Upper lobe of left lung (tissue), 6 donors: ENCODE results near the gene POLA1. TPM values are rescaled to one million over a fixed set of nuclear protein-coding genes. Genes with fewer than 3 reads are reported as not detected.

Experiments used
- ATAC-seq, 2 donors: fragments of 200-7000 bp; cut with Tn5 transposase; one replicate each; pipeline ENCODE4 v1.9.1; 2022; ENCODE audit warnings: mild to moderate bottlenecking in 2 of 2, moderate library complexity in 2 of 2; ENCODE audit not compliant: low FRiP score in 2 of 2
- DNase-seq, 2 donors: peaks; one replicate each; pipeline ENCODE4 v3.0.0-alpha.2; 2019 to 2020
- H3K27ac ChIP-seq, 4 donors: fragments of 200-600 bp; sonication (generic); one replicate each; pipeline ENCODE4 v1.5.1; 2016 to 2019
- H3K27me3 ChIP-seq, 4 donors: fragments of 200-600 bp; sonication (generic); one replicate each; pipeline ENCODE4 v1.5.1; 2017 to 2019
- H3K36me3 ChIP-seq, 4 donors: fragments of 200-600 bp; sonication (generic); one replicate each; pipeline ENCODE4 v1.5.1; 2016 to 2019
- H3K4me1 ChIP-seq, 4 donors: fragments of 200-600 bp; sonication (generic); one replicate each; pipeline ENCODE4 v1.5.1; 2018 to 2019
- H3K4me3 ChIP-seq, 4 donors: fragments of 200-600 bp; sonication (generic); one replicate each; pipeline ENCODE4 v1.5.1; 2017 to 2019; ENCODE audit warnings: mild to moderate bottlenecking in 2 of 4, moderate library complexity in 1 of 4
- H3K9me3 ChIP-seq, 4 donors: fragments of 200-600 bp; sonication (generic); one replicate each; pipeline ENCODE4 v1.5.1; 2018 to 2019
- EP300 ChIP-seq, 4 donors: sonication (generic); formaldehyde crosslinking; IDR thresholded peaks; one replicate each; pipeline ENCODE4 v1.5.1; 2017; ENCODE audit warnings: antibody characterized with exemption in 4 of 4, control low read depth in 2 of 4
- POLR2A ChIP-seq, 4 donors: fragments of 450-650 bp; IDR thresholded peaks; one replicate each; pipeline ENCODE4 v1.5.1; 2016 to 2017; ENCODE audit warnings: antibody characterized with exemption in 4 of 4, mild to moderate bottlenecking in 2 of 4
- POLR2AphosphoS5 ChIP-seq, 2 donors: sonication (generic); formaldehyde crosslinking; IDR thresholded peaks; one replicate each; pipeline ENCODE4 v1.5.1; 2017; ENCODE audit warnings: antibody characterized with exemption in 2 of 2
- WGBS, 2 donors: methylation state at CpG; one replicate each; pipeline ENCODE4 v1.1.5; 2017 to 2018; 5-methylcytosine and 5-hydroxymethylcytosine counted together
- total RNA-seq, 6 donors: library from RNA; depleted of rRNA in 4 of 6; stranded (reverse); fragments of >200 nt in 4 of 6; gene quantifications; one replicate each; pipeline versions ENCODE4 v1.1.0 to v1.2.1, GENCODE V29; 2016 to 2021
- TF ChIP-seq, protein P1 (sequence below), 6 experiments: fragments of 450-650 bp in 4 of 6; fragments of 200-600 bp in 2 of 6; sonication (generic) in 2 of 6; IDR thresholded peaks; one replicate each; pipeline ENCODE4 v1.5.1; 2016 to 2019; ENCODE audit warnings: antibody characterized with exemption in 6 of 6
- donor health status: DM: no; HTN: no; CAD: no; lungs with moderate emphysema.
- donor health status: DM: no; HTN: yes; CAD: no; lungs with severe emphysema.

The POLA1 gene
- total RNA-seq, 6 donors from 2014 or later, result 6.3 to 15.7 (median 8.9) TPM

DNA sequence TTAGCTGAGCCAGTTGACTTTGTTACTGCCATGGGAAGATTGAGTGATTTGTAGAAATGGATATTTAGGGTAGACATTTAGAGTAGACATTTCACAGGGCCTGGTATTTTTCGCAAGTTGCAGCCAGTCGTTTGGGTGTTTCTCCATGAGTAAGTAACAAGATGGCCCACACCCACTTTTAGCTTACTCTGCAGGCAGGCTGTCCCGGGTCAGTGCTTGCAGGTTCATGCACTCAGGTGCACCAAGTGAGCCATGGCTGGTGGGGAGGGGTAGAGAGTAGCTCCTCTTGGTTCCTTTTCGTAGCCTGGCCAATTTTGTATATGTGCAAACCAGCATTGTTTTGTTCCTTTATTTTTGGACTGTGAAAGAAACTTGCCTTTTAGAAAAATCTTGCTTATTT, 145.6 kb downstream of the POLA1 start:
- WGBS, 2 donors, result 75 to 78% methylated on average over 4 of the region's 4 CpGs
- ATAC-seq (no peak), DNase-seq (no peak)
- no peak overlapping the region for H3K27ac ChIP-seq
- no peaks in the 10 kb centered on the region for H3K27me3 ChIP-seq
- H3K9me3 ChIP-seq, result no peaks in the 10 kb centered on the region
- no peaks in the 10 kb centered on the region for H3K4me1 ChIP-seq
- H3K4me3 ChIP-seq, result no peak overlapping the region
- no peaks in the 10 kb centered on the region for H3K36me3 ChIP-seq
- TF ChIP-seq EP300 (IDR thresholded peaks at IDR 0.05), result no peak
- TF ChIP-seq POLR2A (IDR thresholded peaks at IDR 0.05), result no peak
- TF ChIP-seq, protein P1, sequence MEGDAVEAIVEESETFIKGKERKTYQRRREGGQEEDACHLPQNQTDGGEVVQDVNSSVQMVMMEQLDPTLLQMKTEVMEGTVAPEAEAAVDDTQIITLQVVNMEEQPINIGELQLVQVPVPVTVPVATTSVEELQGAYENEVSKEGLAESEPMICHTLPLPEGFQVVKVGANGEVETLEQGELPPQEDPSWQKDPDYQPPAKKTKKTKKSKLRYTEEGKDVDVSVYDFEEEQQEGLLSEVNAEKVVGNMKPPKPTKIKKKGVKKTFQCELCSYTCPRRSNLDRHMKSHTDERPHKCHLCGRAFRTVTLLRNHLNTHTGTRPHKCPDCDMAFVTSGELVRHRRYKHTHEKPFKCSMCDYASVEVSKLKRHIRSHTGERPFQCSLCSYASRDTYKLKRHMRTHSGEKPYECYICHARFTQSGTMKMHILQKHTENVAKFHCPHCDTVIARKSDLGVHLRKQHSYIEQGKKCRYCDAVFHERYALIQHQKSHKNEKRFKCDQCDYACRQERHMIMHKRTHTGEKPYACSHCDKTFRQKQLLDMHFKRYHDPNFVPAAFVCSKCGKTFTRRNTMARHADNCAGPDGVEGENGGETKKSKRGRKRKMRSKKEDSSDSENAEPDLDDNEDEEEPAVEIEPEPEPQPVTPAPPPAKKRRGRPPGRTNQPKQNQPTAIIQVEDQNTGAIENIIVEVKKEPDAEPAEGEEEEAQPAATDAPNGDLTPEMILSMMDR (IDR thresholded peaks at IDR 0.05), result no peak
- TF ChIP-seq POLR2AphosphoS5 (IDR thresholded peaks at IDR 0.05), result no peak

DNA sequence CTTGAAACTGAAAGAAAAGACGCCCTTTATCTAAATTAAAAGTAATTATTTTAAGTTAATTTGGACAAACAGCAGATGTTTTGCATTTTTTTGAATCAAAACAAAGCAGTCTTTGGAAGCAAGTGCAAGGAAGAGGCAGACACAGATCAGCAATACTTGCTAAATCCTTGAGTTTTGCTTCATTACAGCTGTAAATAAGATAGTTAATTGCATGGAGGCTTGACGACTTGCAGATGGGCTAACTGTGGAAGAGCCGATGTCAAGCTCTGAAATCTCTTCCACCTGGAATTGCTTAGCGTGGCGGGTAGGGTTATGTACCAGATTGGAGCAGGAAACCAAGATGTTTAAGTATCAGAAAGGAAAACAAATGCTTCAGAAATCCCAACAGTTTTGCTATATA, 148.8 kb downstream of the POLA1 start:
- ATAC-seq, result no peak
- TF ChIP-seq POLR2AphosphoS5 (IDR thresholded peaks at IDR 0.05) (no peak), POLR2A (IDR thresholded peaks at IDR 0.05) (no peak), EP300 (IDR thresholded peaks at IDR 0.05) (no peak)
- TF ChIP-seq, protein P1 (IDR thresholded peaks at IDR 0.05), result no peak
- Histone ChIP-seq H3K4me1 (no peaks in the 10 kb centered on the region), H3K27ac (no peak overlapping the region), H3K27me3 (no peaks in the 10 kb centered on the region), H3K36me3 (no peaks in the 10 kb centered on the region), H3K4me3 (no peak overlapping the region), H3K9me3 (no peaks in the 10 kb centered on the region)
- WGBS, 2 donors, result 66 to 70% methylated on average over 5 of the region's 5 CpGs
- DNase-seq, result no peak

DNA sequence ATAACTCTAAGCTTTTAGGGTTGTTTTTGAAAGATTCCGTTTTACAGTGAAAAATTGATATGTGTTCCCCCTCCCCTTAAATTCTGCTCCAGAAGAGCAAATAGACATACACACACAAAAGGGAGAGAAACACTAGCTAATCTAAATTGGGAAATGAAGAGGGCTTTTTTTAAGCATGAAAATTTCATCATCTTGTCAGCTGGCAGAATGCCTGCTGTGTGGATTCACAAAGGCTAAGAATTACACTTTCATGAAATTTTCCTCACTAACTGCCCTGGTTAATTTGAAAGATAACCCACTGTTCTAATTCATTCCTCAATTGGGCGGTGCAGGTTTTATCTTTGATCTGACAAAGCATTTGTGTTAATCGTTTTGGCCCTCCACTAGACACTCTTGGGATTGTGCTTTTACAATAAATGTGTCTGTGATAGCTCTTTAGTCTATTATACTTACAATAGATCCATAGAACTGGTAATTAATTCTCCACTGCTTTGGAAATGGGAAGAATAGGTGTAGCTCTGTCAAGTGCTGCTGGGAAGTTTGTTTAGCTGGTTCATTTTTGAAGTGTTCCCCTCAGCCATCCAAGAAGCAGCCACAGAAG, 152.9 kb downstream of the POLA1 start:
- ATAC-seq, result no peak
- Histone ChIP-seq H3K4me3 (no peak overlapping the region), H3K4me1 (no peaks in the 10 kb centered on the region), H3K9me3 (no peaks in the 10 kb centered on the region), H3K36me3 (no peaks in the 10 kb centered on the region), H3K27me3 (no peaks in the 10 kb centered on the region), H3K27ac (no peak overlapping the region)
- DNase-seq, result no peak
- WGBS, 2 donors, result 45 to 67% methylated on average over 3 of the region's 3 CpGs
- TF ChIP-seq POLR2AphosphoS5 (IDR thresholded peaks at IDR 0.05), result no peak
- no peak for TF ChIP-seq POLR2A (IDR thresholded peaks at IDR 0.05)
- TF ChIP-seq, protein P1 (IDR thresholded peaks at IDR 0.05), result no peak
- TF ChIP-seq EP300 (IDR thresholded peaks at IDR 0.05), result no peak

DNA sequence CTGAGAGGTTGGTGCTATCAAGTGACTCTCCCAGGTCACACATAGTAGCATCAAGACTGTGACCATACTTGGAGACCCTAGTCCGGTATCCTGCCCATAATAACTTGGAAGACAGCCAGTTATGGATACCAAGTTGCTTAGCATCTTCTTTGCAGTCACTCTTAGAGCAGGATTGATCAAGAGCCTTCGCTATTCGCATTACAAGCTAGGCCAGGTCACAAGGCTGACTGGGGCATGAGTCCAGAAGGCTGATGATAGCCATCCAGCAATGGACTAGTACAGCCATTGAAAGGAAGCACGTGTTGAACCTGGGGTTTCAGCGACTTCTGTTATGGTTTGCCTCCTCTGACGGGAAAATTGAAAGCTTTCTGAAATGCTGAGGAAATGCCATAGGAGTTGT, 157.6 kb downstream of the POLA1 start:
- ATAC-seq (no peak), DNase-seq (no peak)
- 82 to 100% methylated on average over 3 to 6 of the region's 6 CpGs for WGBS, 2 donors
- H3K4me3 ChIP-seq, result no peak overlapping the region
- no peak overlapping the region for H3K27ac ChIP-seq
- TF ChIP-seq POLR2A (IDR thresholded peaks at IDR 0.05) (no peak), EP300 (IDR thresholded peaks at IDR 0.05) (no peak), POLR2AphosphoS5 (IDR thresholded peaks at IDR 0.05) (no peak)
- TF ChIP-seq, protein P1 (IDR thresholded peaks at IDR 0.05), result no peak
- no peaks in the 10 kb centered on the region for H3K27me3 ChIP-seq
- H3K9me3 ChIP-seq, result no peaks in the 10 kb centered on the region
- H3K4me1 ChIP-seq, result no peaks in the 10 kb centered on the region
- no peaks in the 10 kb centered on the region for H3K36me3 ChIP-seq

DNA sequence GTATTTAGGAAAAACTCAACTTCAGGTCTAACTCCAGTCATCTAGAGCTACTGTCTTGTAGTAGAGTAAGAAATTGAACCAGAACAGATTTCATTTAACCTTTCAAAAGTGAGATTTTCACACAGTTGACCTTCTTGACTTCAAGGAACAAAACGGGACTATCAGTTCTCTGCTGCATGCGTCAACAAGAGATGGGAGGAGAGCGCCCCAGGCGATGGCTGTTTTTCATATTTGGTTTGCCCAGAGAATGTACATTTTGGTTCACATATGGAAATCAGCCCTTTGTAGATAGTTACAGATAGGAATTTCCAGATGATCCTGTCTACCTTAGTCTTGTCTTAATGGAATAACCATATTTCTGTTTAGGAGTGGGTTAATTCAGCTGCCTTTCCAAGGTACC, 158.1 kb downstream of the POLA1 start:
- 83 to 94% methylated on average over 4 of the region's 4 CpGs for WGBS, 2 donors
- no peak overlapping the region for H3K4me3 ChIP-seq
- DNase-seq (no peak), ATAC-seq (no peak)
- H3K36me3 ChIP-seq, result no peaks in the 10 kb centered on the region
- H3K27me3 ChIP-seq, result no peaks in the 10 kb centered on the region
- no peak overlapping the region for H3K27ac ChIP-seq
- TF ChIP-seq EP300 (IDR thresholded peaks at IDR 0.05) (no peak), POLR2A (IDR thresholded peaks at IDR 0.05) (no peak), POLR2AphosphoS5 (IDR thresholded peaks at IDR 0.05) (no peak)
- H3K9me3 ChIP-seq, result no peaks in the 10 kb centered on the region
- H3K4me1 ChIP-seq, result no peaks in the 10 kb centered on the region
